Spinal cord (tissue), 10 donors: ENCODE data around the gene GCNA. TPM values are rescaled to one million over a fixed set of nuclear protein-coding genes. Genes with fewer than 3 reads are reported as not detected.
"Not testable (repeated sequence)": the region's sequence is repeated elsewhere in the genome, so short reads cannot be mapped to it uniquely, and the experiment has no call there.

ENCODE experiments used
- DNase-seq, 6 donors: peaks; one replicate each; pipeline versions ENCODE4 v3.0.0 to v3.0.0-alpha.2; 2013 to 2015; ENCODE audit warnings: low spot score in 6 of 6, low read depth in 4 of 6
- H3K27ac ChIP-seq: one replicate; pipeline ENCODE4 v1.5.1; 2013; ENCODE audit warnings: low read depth, low read length, control low read depth
- H3K27me3 ChIP-seq: one replicate; pipeline ENCODE4 v1.6.1; 2013; ENCODE audit warnings: low read length; ENCODE audit not compliant: control insufficient read depth, insufficient read depth
- H3K36me3 ChIP-seq: one replicate; pipeline ENCODE4 v1.6.1; 2013; ENCODE audit warnings: low read length; ENCODE audit not compliant: control insufficient read depth, insufficient read depth
- H3K4me1 ChIP-seq: one replicate; pipeline ENCODE4 v1.6.1; 2013; ENCODE audit warnings: low read length; ENCODE audit not compliant: control insufficient read depth, insufficient read depth
- H3K4me3 ChIP-seq: one replicate; pipeline ENCODE4 v1.5.1; 2013; ENCODE audit warnings: low read depth, low read length, control low read depth
- H3K9me3 ChIP-seq: one replicate; pipeline ENCODE4 v1.6.1; 2013; ENCODE audit warnings: low read length; ENCODE audit not compliant: control insufficient read depth, insufficient read depth
- WGBS: methylation state at CpG from one replicate; pipeline ENCODE4 v1.1.5; 2013; ENCODE audit warnings: missing lambda C conversion rate; ENCODE audit not compliant: insufficient coverage; 5-methylcytosine and 5-hydroxymethylcytosine counted together
- polyA plus RNA-seq, 2 donors: library from polyadenylated mRNA; unstranded; fragments of 120-200 nt; gene quantifications; one replicate each; pipeline ENCODE4 v1.2.1, GENCODE V29; 2013; ENCODE audit not compliant: insufficient read length in 2 of 2
- total RNA-seq, 2 donors: library from RNA; depleted of rRNA in 1 of 2; stranded (reverse); fragments of 120-200 nt in 1 of 2; fragments of >200 nt in 1 of 2; gene quantifications; one replicate each; pipeline versions ENCODE4 v1.2.3 to v1.2.4, GENCODE V29; 2013 to 2014
- donor health status: healthy.

Gene GCNA
- total and polyA plus RNA-seq, 4 donors: 1.7 to 3.7 (median 3.2) TPM

- Histone ChIP-seq H3K36me3 (peaks cover 19% of the 10 kb centered on the region), H3K27ac (no peak overlapping the region), H3K4me1 (no peaks in the 10 kb centered on the region), H3K4me3 (no peak overlapping the region), H3K9me3 (no peaks in the 10 kb centered on the region), H3K27me3 (no peaks in the 10 kb centered on the region)
- no peak for DNase-seq
- WGBS: no CpG with 5 or more reads among the region's 3 CpGs
These were observed 27.7 kb upstream of the GCNA start for GRCh38 chrX:71550578-71550977.

GRCh38 chrX:71556036-71556435 lies 22.2 kb upstream of the GCNA start:
- no peak overlapping the region for H3K27ac ChIP-seq
- WGBS: no CpG with 5 or more reads among the region's 3 CpGs
- no peaks in the 10 kb centered on the region for H3K4me1 ChIP-seq
- H3K9me3 ChIP-seq: no peaks in the 10 kb centered on the region
- no peak overlapping the region for H3K4me3 ChIP-seq
- no peak for DNase-seq
- no peaks in the 10 kb centered on the region for H3K27me3 ChIP-seq
- peaks cover 25% of the 10 kb centered on the region for H3K36me3 ChIP-seq

- Histone ChIP-seq H3K4me3 (no peak overlapping the region), H3K9me3 (no peaks in the 10 kb centered on the region), H3K36me3 (peaks cover 23% of the 10 kb centered on the region), H3K27ac (no peak overlapping the region), H3K27me3 (no peaks in the 10 kb centered on the region), H3K4me1 (no peaks in the 10 kb centered on the region)
- no peak for DNase-seq
- WGBS: no CpG with 5 or more reads among the region's 5 CpGs
These were observed 19.3 kb upstream of the GCNA start for GRCh38 chrX:71558920-71559319.

DNA sequence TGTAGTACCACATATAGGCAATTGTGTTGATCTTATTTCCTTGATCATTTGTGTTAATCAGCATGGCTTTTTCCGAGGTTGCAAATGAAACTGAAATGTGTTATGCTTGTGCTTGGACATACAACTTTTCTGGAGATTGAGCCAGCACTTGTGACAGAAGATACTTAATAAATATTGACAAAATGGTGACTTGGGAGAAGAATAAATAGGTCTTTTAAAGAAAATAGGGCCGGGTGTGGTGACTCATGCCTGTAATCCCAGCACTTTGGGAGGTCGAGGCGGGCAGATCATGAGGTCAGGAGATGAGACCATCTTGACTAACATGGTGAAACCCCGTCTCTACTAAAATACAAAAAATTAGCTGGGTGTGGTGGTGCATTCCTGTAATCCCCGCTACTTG lies 18.5 kb upstream of the GCNA start:
- not testable (repeated sequence) for H3K27ac ChIP-seq, H3K4me1 ChIP-seq, H3K9me3 ChIP-seq, DNase-seq, H3K27me3 ChIP-seq, H3K4me3 ChIP-seq
- H3K36me3 ChIP-seq: peaks cover 23% of the 10 kb centered on the region
- no CpG with 5 or more reads among the region's 6 CpGs for WGBS

GRCh38 chrX:71563921-71564320 lies 14.3 kb upstream of the GCNA start:
- DNase-seq: no peak
- H3K4me3 ChIP-seq: no peak overlapping the region
- WGBS: 54% methylated on average over 1 of the region's 1 CpG
- no peak overlapping the region for H3K27ac ChIP-seq
- peaks cover 8% of the 10 kb centered on the region for H3K36me3 ChIP-seq
- H3K4me1 ChIP-seq: no peaks in the 10 kb centered on the region
- H3K27me3 ChIP-seq: no peaks in the 10 kb centered on the region
- H3K9me3 ChIP-seq: no peaks in the 10 kb centered on the region

GRCh38 chrX:71565474-71566041 lies 12.7 kb upstream of the GCNA start:
- Histone ChIP-seq H3K4me3 (no peak overlapping the region), H3K27me3 (no peaks in the 10 kb centered on the region), H3K9me3 (no peaks in the 10 kb centered on the region), H3K36me3 (peaks cover 11% of the 10 kb centered on the region), H3K27ac (no peak overlapping the region), H3K4me1 (no peaks in the 10 kb centered on the region)
- peak in 2 of 6 donors; percentile 15 to 57 for DNase-seq
- WGBS: 94% methylated on average over 2 of the region's 9 CpGs

GRCh38 chrX:71571390-71571789 lies 6.8 kb upstream of the GCNA start:
- H3K4me1 ChIP-seq, H3K27me3 ChIP-seq, H3K36me3 ChIP-seq, H3K27ac ChIP-seq, DNase-seq, H3K9me3 ChIP-seq, H3K4me3 ChIP-seq: not testable (repeated sequence)
- WGBS: no CpG with 5 or more reads among the region's 8 CpGs

DNA sequence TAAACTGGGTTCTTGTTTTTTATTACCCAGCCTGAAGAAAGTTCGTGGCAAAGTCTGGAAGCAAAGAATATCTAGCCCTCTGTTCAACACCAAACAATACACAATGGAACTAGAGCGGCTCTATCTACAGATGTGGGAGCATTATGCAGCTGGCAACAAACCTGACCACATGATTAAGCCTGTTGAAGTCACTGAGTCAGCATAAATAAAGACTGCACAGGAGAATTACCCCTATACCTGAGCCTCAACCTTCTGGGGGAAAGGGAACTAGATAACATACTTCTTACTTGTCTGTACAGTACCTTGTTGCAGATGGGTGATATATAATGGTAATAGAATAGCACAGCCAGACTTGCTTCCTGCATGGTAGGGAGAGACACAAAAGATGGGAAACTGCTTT lies 4.6 kb upstream of the GCNA start:
- Histone ChIP-seq H3K4me3 (no peak overlapping the region), H3K4me1 (no peaks in the 10 kb centered on the region), H3K36me3 (peaks cover 17% of the 10 kb centered on the region), H3K27ac (no peak overlapping the region), H3K9me3 (no peaks in the 10 kb centered on the region), H3K27me3 (no peaks in the 10 kb centered on the region)
- 60% methylated on average over 2 of the region's 2 CpGs for WGBS
- no peak for DNase-seq

GRCh38 chrX:71577682-71578081 lies 555 bp upstream of the GCNA start:
- DNase-seq: no peak

GRCh38 chrX:71579136-71579989 lies 1.1 kb downstream of the GCNA start:
- H3K27me3 ChIP-seq: no peaks in the 10 kb centered on the region
- peaks cover 21% of the 10 kb centered on the region for H3K36me3 ChIP-seq
- H3K27ac ChIP-seq: no peak overlapping the region
- 87% methylated on average over 26 of the region's 26 CpGs for WGBS
- DNase-seq: no peak
- no peaks in the 10 kb centered on the region for H3K4me1 ChIP-seq
- no peaks in the 10 kb centered on the region for H3K9me3 ChIP-seq
- no peak overlapping the region for H3K4me3 ChIP-seq

More at GRCh38 chrX:71577682-71578081, 555 bp upstream of the GCNA start:
- H3K4me1 ChIP-seq: no peaks in the 10 kb centered on the region
- H3K27ac ChIP-seq: no peak overlapping the region
- H3K9me3 ChIP-seq: no peaks in the 10 kb centered on the region
- no peaks in the 10 kb centered on the region for H3K27me3 ChIP-seq
- 80% methylated on average over 10 of the region's 24 CpGs for WGBS
- H3K4me3 ChIP-seq: no peak overlapping the region
- H3K36me3 ChIP-seq: peaks cover 21% of the 10 kb centered on the region
